HepG2 (cell line): Measurements from ENCODE around the gene ZDHHC18. TPM values are rescaled to one million over a fixed set of nuclear protein-coding genes. Genes with fewer than 3 reads are reported as not detected.

ENCODE experiments used
- BRCA1 ChIP-seq: sonication (generic); formaldehyde crosslinking; IDR thresholded peaks from 2 replicates; pipeline ENCODE4 v1.4.0; 2020; ENCODE audit warnings: missing genetic modification reagents
- CHD2 ChIP-seq: IDR thresholded peaks from 2 replicates; pipeline ENCODE4 v1.6.1; 2011; ENCODE audit warnings: low read depth, low read length, improper control_type of control experiment
- CSRNP2 ChIP-seq: sonication (generic); formaldehyde crosslinking; conservative IDR thresholded peaks from 2 replicates; pipeline ENCODE4 v1.8.0; 2022; ENCODE audit warnings: low read depth, missing genetic modification reagents
- ELK4 ChIP-seq: sonication (generic); formaldehyde crosslinking; IDR thresholded peaks from 2 replicates; pipeline ENCODE4 v1.9.0; 2021; ENCODE audit warnings: missing genetic modification reagents, borderline replicate concordance
- FOXO1 ChIP-seq: sonication (generic); formaldehyde crosslinking; IDR thresholded peaks from 2 replicates; pipeline ENCODE4 v1.4.0; 2020; ENCODE audit warnings: missing genetic modification reagents
- HMG20B ChIP-seq: conservative IDR thresholded peaks from 2 replicates; pipeline ENCODE4 v1.6.1; 2016; ENCODE audit warnings: missing genetic modification reagents, missing compliant biosample characterization
- IRF2 ChIP-seq: IDR thresholded peaks from 2 replicates; pipeline ENCODE4 v1.6.1; 2018; ENCODE audit warnings: missing genetic modification reagents, missing compliant biosample characterization
- KLF13 ChIP-seq: sonication (generic); formaldehyde crosslinking; IDR thresholded peaks from 2 replicates; pipeline ENCODE4 v1.4.0; 2020; ENCODE audit warnings: mild to moderate bottlenecking, missing genetic modification reagents
- PPARG ChIP-seq: conservative IDR thresholded peaks from 2 replicates; pipeline ENCODE4 v1.6.1; 2016; ENCODE audit warnings: missing biosample characterization, missing genetic modification reagents
- SRY ChIP-seq: sonication (generic); formaldehyde crosslinking; IDR thresholded peaks from 2 replicates; pipeline ENCODE4 v1.8.0; 2022; ENCODE audit warnings: mild to moderate bottlenecking, missing genetic modification reagents
- TFDP1 ChIP-seq: IDR thresholded peaks from 2 replicates; pipeline ENCODE4 v1.6.1; 2016; ENCODE audit warnings: missing compliant biosample characterization, missing genetic modification reagents, borderline replicate concordance
- UBTF ChIP-seq: sonication (generic); formaldehyde crosslinking; IDR thresholded peaks from 2 replicates; pipeline ENCODE4 v1.4.0; 2020; ENCODE audit warnings: mild to moderate bottlenecking, missing genetic modification reagents
- ZBTB3 ChIP-seq: sonication (generic); formaldehyde crosslinking; IDR thresholded peaks from 2 replicates; pipeline ENCODE4 v1.4.0; 2020; ENCODE audit warnings: low read depth, mild to moderate bottlenecking, moderate library complexity, missing genetic modification reagents, borderline replicate concordance
- ZFAT ChIP-seq: sonication (generic); formaldehyde crosslinking; conservative IDR thresholded peaks from 2 replicates; pipeline ENCODE4 v1.8.1; 2023; ENCODE audit warnings: missing genetic modification reagents, inconsistent platforms
- ZNF142 ChIP-seq: sonication (generic); formaldehyde crosslinking; IDR thresholded peaks from 2 replicates; pipeline ENCODE4 v1.4.0; 2020; ENCODE audit warnings: missing genetic modification reagents
- ZNF780A ChIP-seq: sonication (generic); formaldehyde crosslinking; IDR thresholded peaks from 2 replicates; pipeline ENCODE4 v1.8.0; 2022; ENCODE audit warnings: mild to moderate bottlenecking, missing genetic modification reagents, moderate library complexity
- polyA plus RNA-seq, 8 experiments: library from polyadenylated mRNA; depleted of rRNA in 3 of 8; stranded (reverse) in 7 of 8; unstranded in 1 of 8; fragments of >200 nt; fragmentation: Illumina TruSeq in 4 of 8; extraction: Trizol in 4 of 8; gene quantifications; 2 replicates each; pipeline versions ENCODE4 v1.2.1 to v1.2.3, GENCODE V29; 2011 to 2016; ENCODE audit warnings: low read depth in 4 of 8, missing spikeins in 1 of 8, mixed read lengths in 1 of 8; ENCODE audit not compliant: insufficient read depth in 1 of 8
- total RNA-seq, 5 experiments: library from RNA; depleted of rRNA; stranded (reverse); fragments of >200 nt; fragmentation: Illumina TruSeq; extraction: Trizol; gene quantifications; 2 replicates each; pipeline ENCODE4 v1.2.3, GENCODE V29; 2016; ENCODE audit warnings: low read depth in 1 of 5

The ZDHHC18 gene
- total and polyA plus RNA-seq, 2 of the 13 experiments (the other 11 are each of a cell fraction or from before 2014, with no cell fraction given) = 13.2 to 35.3 TPM

- peak; percentile 68; the same call in 1 of the 2 replicates for TF ChIP-seq ZNF142 (CRISPR knock-in tag)
- TF ChIP-seq PPARG (CRISPR knock-in tag) = 0 out of 2 replicates have a peak, but pooled peaks have one; percentile 14
- TF ChIP-seq IRF2 (CRISPR knock-in tag) = peak; percentile 54; the same call in 1 of the 2 replicates
- peak; percentile 88 for TF ChIP-seq CSRNP2
- no peak for TF ChIP-seq ELK4 (CRISPR knock-in tag)
- no peak; the same call in 1 of the 2 replicates for TF ChIP-seq HMG20B (CRISPR knock-in tag)
- peak; percentile 28; the same call in 1 of the 2 replicates for TF ChIP-seq TFDP1 (CRISPR knock-in tag)
- TF ChIP-seq BRCA1 = no peak
- TF ChIP-seq FOXO1 (CRISPR knock-in tag) = no peak
- peak; percentile 92 for TF ChIP-seq UBTF (CRISPR knock-in tag)
- TF ChIP-seq ZFAT = no peak
- TF ChIP-seq SRY (CRISPR knock-in tag) = peak; percentile 94
- peak; percentile 77; the same call in 1 of the 2 replicates for TF ChIP-seq KLF13 (CRISPR knock-in tag)
- no peak for TF ChIP-seq CHD2
- TF ChIP-seq ZBTB3 (CRISPR knock-in tag) = no peak; the same call in 1 of the 2 replicates
- peak; percentile 36; the same call in 1 of the 2 replicates for TF ChIP-seq ZNF780A
These were observed 63.3 kb downstream of the ZDHHC18 start, which contains the start of gene GPN2 (continued) for GRCh38 chr1:26889551-26890466.
